Breast epithelium (tissue), 3 donors: ENCODE results near the gene SPARCL1.

Experiments used
- POLR2A ChIP-seq: fragments of 450-650 bp; IDR thresholded peaks from one replicate; pipeline ENCODE4 v1.6.1; 2016; ENCODE audit warnings: antibody characterized with exemption, mild to moderate bottlenecking, moderate library complexity
- POLR2AphosphoS5 ChIP-seq, 3 donors: sonication (generic); formaldehyde crosslinking; IDR thresholded peaks; one replicate each; pipeline ENCODE4 v1.6.1; 2017; ENCODE audit warnings: antibody characterized with exemption in 3 of 3
- TF ChIP-seq, protein P1 (sequence below), 3 donors: fragments of 450-650 bp; IDR thresholded peaks; one replicate each; pipeline ENCODE4 v1.5.1; 2016 to 2017; ENCODE audit warnings: antibody characterized with exemption in 3 of 3, mild to moderate bottlenecking in 3 of 3, moderate library complexity in 3 of 3

DNA sequence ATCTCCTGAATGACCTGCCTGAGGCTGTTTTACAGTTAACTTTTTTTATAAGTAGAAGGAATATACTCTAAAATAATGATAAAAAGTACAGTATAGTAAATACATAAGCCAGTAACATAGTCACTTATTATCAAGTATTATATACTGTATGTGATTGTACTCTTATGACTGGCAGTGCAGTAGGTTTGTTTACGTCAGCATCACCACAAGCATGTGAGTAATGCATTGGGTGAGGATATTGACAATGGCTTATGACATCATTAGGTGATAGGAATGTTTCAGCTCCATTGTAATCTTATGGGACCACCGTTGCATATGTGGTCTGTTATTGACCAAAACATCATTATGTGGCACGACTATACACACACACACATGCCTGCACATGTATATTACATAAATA lies 86.3 kb downstream of the SPARCL1 start:
- TF ChIP-seq, protein P1, sequence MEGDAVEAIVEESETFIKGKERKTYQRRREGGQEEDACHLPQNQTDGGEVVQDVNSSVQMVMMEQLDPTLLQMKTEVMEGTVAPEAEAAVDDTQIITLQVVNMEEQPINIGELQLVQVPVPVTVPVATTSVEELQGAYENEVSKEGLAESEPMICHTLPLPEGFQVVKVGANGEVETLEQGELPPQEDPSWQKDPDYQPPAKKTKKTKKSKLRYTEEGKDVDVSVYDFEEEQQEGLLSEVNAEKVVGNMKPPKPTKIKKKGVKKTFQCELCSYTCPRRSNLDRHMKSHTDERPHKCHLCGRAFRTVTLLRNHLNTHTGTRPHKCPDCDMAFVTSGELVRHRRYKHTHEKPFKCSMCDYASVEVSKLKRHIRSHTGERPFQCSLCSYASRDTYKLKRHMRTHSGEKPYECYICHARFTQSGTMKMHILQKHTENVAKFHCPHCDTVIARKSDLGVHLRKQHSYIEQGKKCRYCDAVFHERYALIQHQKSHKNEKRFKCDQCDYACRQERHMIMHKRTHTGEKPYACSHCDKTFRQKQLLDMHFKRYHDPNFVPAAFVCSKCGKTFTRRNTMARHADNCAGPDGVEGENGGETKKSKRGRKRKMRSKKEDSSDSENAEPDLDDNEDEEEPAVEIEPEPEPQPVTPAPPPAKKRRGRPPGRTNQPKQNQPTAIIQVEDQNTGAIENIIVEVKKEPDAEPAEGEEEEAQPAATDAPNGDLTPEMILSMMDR (IDR thresholded peaks at IDR 0.05) = no peak
- TF ChIP-seq POLR2A (no peak), POLR2AphosphoS5 (IDR thresholded peaks at IDR 0.05) (no peak)
